Fibroblast of lung (primary cell): Measurements from ENCODE around the gene IGLON5. TPM values are rescaled to one million over a fixed set of nuclear protein-coding genes. Genes with fewer than 3 reads are reported as not detected.

Source experiments
- DNase-seq, 2 donors: peaks; one replicate each; pipeline versions ENCODE4 v3.0.0 to v3.0.0-alpha.2; 2010; ENCODE audit warnings: low read depth in 2 of 2
- H2AFZ ChIP-seq: 2 replicates; pipeline ENCODE4 v1.5.1; 2012; ENCODE audit warnings: low read length, control low read depth, inconsistent platforms
- H3K27ac ChIP-seq: 2 replicates; pipeline ENCODE4 v1.5.1; 2011; ENCODE audit warnings: low read length, control low read depth; ENCODE audit not compliant: insufficient read depth
- H3K27me3 ChIP-seq: 2 replicates; pipeline ENCODE4 v1.5.1; 2011; ENCODE audit warnings: mild to moderate bottlenecking, low read length; ENCODE audit not compliant: control insufficient read depth, insufficient read depth
- H3K36me3 ChIP-seq: 2 replicates; pipeline ENCODE4 v1.5.1; 2011; ENCODE audit warnings: low read length; ENCODE audit not compliant: control insufficient read depth, insufficient read depth
- H3K4me1 ChIP-seq: 2 replicates; pipeline ENCODE4 v1.5.1; 2011; ENCODE audit warnings: low read length; ENCODE audit not compliant: control insufficient read depth, insufficient read depth; ENCODE audit errors: extremely low read depth
- H3K4me2 ChIP-seq: 2 replicates; pipeline ENCODE4 v1.5.1; 2011; ENCODE audit warnings: low read length, control low read depth; ENCODE audit not compliant: insufficient read depth; ENCODE audit errors: extremely low read depth
- H3K4me3 ChIP-seq, 4 experiments: fragments of 200-600 bp in 1 of 4; sonication (generic) in 1 of 4; replicated peaks in 1 of 4; 2 replicates each; pipeline ENCODE4 v1.5.1; 2011 to 2016; ENCODE audit warnings: low read length in 4 of 4, low read depth in 3 of 4, mild to moderate bottlenecking in 3 of 4, control low read depth in 2 of 4, inconsistent platforms in 1 of 4, mixed read lengths in 1 of 4; ENCODE audit not compliant: insufficient read depth in 1 of 4; ENCODE audit errors: control extremely low read depth in 1 of 4
- H3K79me2 ChIP-seq: 2 replicates; pipeline ENCODE4 v1.5.1; 2012; ENCODE audit warnings: mild to moderate bottlenecking, low read length, inconsistent platforms; ENCODE audit not compliant: control insufficient read depth, insufficient read depth
- H3K9ac ChIP-seq: 2 replicates; pipeline ENCODE4 v1.5.1; 2011; ENCODE audit warnings: mild to moderate bottlenecking, low read length, control low read depth; ENCODE audit not compliant: insufficient read depth
- H3K9me3 ChIP-seq: 2 replicates; pipeline ENCODE4 v1.5.1; 2012; ENCODE audit warnings: low read depth, low read length; ENCODE audit not compliant: control insufficient read depth, insufficient read depth
- H4K20me1 ChIP-seq: 2 replicates; pipeline ENCODE4 v1.5.1; 2011; ENCODE audit warnings: low read length; ENCODE audit not compliant: control insufficient read depth, insufficient read depth; ENCODE audit errors: extremely low read depth
- EZH2 ChIP-seq: IDR thresholded peaks from 2 replicates; pipeline ENCODE4 v1.5.1; 2012; ENCODE audit warnings: low read length, control low read depth, mild to moderate bottlenecking; ENCODE audit errors: missing control alignments
- polyA minus RNA-seq: library from RNA; depleted of rRNA, polyadenylated mRNA; stranded (reverse); fragments of >200 nt; gene quantifications from 2 replicates; pipeline ENCODE4 v1.2.3, GENCODE V29; 2011; ENCODE audit warnings: low replicate concordance
- polyA plus RNA-seq, 2 donors: library from polyadenylated mRNA; depleted of rRNA in 1 of 2; stranded (reverse) in 1 of 2; unstranded in 1 of 2; fragments of >200 nt; gene quantifications; 2 replicates each; pipeline ENCODE4 v1.2.1, GENCODE V29; 2011 to 2012; ENCODE audit warnings: missing spikeins in 1 of 2
- total RNA-seq: library from RNA; depleted of rRNA; stranded (reverse); fragments of >200 nt; gene quantifications from 2 replicates; pipeline ENCODE4 v1.2.1, GENCODE V29; 2014
- TF ChIP-seq, protein P1 (sequence below), 2 donors: IDR thresholded peaks in 1 of 2; conservative IDR thresholded peaks in 1 of 2; 1 replicate in 1 of 2; 2 replicates in 1 of 2; pipeline ENCODE4 v1.5.1; 2011 to 2012; ENCODE audit warnings: low read length in 2 of 2, control low read depth in 1 of 2, inconsistent platforms in 1 of 2, low read depth in 1 of 2, mild to moderate bottlenecking in 1 of 2

The IGLON5 gene
- not detected in 2 replicates for total RNA-seq
- not detected in 2 replicates for polyA plus RNA-seq
- polyA plus RNA-seq (2012), result not detected in 2 replicates
- polyA minus RNA-seq, result not detected in 2 replicates

DNA sequence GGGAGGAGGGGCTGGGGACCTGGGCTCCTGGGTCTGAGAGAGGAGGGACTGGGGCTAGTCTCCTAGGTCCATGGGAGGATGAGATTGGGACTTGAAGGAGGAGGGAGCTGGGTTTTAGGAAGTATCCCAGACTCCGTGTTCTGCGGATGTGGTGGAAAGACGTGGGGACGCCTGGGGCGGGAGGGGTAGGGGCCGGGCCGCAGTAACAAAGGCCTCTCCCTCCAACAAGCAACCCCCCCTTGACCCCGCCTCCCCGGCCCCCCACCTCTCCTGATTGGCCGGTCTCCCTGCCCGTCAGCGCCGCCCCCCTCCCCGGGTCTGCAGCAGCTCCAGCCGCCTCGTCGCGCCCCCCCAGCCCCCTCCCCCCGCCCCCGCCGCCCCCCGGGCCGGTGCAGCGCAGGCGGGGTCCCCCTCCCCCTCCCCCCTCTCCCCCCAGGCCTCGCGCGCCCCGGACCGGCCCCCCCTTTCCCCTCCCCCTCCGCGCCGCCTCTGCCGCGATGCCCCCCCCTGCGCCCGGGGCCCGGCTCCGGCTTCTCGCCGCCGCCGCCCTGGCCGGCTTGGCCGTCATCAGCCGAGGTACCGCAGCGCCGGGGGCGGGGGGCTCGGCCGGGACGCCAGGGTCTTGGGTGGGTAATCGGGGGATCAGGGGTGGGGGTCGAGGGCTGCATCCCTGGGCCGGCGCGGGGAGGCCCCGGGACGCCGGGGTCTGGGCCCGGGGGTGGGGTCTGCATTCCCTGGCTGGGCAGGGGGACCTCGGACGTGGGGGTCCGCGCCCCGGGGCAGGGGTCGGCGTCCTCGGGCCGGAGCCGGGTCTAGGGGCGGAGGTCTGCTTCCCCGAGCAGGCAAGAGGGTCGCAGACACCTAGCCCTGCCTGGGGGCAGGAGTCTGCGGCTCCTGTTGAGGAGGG lies at the start of gene IGLON5:
Gene IGLON5 (plus strand): TSS at position 294 of the 907 bp plus-strand sequence. CDS start 204 bp downstream, at position 498.
- no peak for DNase-seq
- Histone ChIP-seq H3K79me2 (no peaks in the 10 kb centered on the region), H4K20me1 (no peaks in the 10 kb centered on the region), H3K4me2 (no peak within 1 kb of the TSS), H3K4me3 (no peak within 1 kb of the TSS), H3K4me1 (no peaks in the 10 kb centered on the region), H3K27ac (no peak within 1 kb of the TSS), H2AFZ (no peak within 1 kb of the TSS), H3K36me3 (no peaks in the 10 kb centered on the region), H3K27me3 (no peaks in the 10 kb centered on the region), H3K9ac (no peak within 1 kb of the TSS), H3K9me3 (no peaks in the 10 kb centered on the region)
- no peak for TF ChIP-seq EZH2
- TF ChIP-seq, protein P1, sequence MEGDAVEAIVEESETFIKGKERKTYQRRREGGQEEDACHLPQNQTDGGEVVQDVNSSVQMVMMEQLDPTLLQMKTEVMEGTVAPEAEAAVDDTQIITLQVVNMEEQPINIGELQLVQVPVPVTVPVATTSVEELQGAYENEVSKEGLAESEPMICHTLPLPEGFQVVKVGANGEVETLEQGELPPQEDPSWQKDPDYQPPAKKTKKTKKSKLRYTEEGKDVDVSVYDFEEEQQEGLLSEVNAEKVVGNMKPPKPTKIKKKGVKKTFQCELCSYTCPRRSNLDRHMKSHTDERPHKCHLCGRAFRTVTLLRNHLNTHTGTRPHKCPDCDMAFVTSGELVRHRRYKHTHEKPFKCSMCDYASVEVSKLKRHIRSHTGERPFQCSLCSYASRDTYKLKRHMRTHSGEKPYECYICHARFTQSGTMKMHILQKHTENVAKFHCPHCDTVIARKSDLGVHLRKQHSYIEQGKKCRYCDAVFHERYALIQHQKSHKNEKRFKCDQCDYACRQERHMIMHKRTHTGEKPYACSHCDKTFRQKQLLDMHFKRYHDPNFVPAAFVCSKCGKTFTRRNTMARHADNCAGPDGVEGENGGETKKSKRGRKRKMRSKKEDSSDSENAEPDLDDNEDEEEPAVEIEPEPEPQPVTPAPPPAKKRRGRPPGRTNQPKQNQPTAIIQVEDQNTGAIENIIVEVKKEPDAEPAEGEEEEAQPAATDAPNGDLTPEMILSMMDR (conservative IDR thresholded peaks at IDR 0.05 in 1 of 2, IDR thresholded peaks at IDR 0.05 in 1 of 2; ENCODE audit: low read depth in 1 of 2, low read length in 2 of 2), result no peak

DNA sequence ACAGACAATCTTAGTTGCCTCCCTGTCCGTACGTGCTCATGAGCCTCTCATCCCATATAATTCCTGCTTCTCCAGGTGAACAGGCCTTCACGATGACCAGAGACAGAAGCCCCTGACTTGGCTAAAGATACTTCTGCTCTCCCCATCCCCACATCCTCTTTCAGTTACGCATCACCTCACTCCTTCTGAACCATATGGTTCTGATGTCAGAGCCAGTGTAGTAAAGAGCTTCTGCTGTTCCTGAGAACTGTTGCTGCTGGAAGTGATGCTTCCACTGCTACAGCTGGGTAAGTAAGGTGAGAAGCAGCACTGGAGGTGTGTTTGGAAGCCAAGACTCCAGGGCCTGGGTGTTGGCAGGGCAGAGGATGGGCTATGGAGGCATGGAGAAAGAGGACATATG lies 47.6 kb upstream of the IGLON5 start:
- Histone ChIP-seq H4K20me1 (no peaks in the 10 kb centered on the region), H3K79me2 (no peaks in the 10 kb centered on the region), H3K27me3 (no peaks in the 10 kb centered on the region), H3K4me1 (no peaks in the 10 kb centered on the region), H2AFZ (no peak overlapping the region), H3K4me2 (no peak overlapping the region), H3K9ac (no peak overlapping the region), H3K27ac (no peak overlapping the region), H3K4me3 (no peak overlapping the region), H3K9me3 (no peaks in the 10 kb centered on the region), H3K36me3 (no peaks in the 10 kb centered on the region)
- DNase-seq, result no peak
- TF ChIP-seq EZH2, result no peak
- TF ChIP-seq, protein P1 (conservative IDR thresholded peaks at IDR 0.05 in 1 of 2, IDR thresholded peaks at IDR 0.05 in 1 of 2; ENCODE audit: low read depth in 1 of 2, low read length in 2 of 2), result no peak

DNA sequence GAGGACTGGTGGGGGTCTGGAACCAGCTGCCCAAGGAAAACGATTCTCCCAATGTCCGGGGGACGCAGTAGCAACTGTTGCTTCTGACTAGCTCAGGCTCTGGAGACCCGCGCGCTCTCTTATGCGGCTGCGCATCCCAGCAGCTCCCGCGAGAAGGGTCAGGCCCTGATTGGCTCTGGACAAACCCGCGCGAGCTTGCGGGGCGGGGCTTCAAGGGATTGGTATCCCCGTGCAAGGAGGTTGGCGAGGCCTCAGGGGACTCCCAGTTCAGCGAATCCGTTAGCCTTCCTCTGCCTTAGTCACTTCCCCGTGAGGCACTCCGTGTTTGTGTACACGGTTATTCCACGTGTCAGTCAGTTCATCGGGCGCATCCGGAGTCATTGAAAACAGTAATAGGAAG lies 40.4 kb upstream of the IGLON5 start:
- Histone ChIP-seq H3K27ac (no peak overlapping the region), H3K4me1 (no peaks in the 10 kb centered on the region), H3K9ac (no peak overlapping the region), H3K36me3 (no peaks in the 10 kb centered on the region), H3K9me3 (no peaks in the 10 kb centered on the region), H3K4me2 (no peak overlapping the region), H2AFZ (no peak overlapping the region), H3K27me3 (no peaks in the 10 kb centered on the region), H4K20me1 (no peaks in the 10 kb centered on the region), H3K4me3 (no peak overlapping the region), H3K79me2 (no peaks in the 10 kb centered on the region)
- no peak for DNase-seq
- TF ChIP-seq EZH2, result no peak
- TF ChIP-seq, protein P1 (conservative IDR thresholded peaks at IDR 0.05 in 1 of 2, IDR thresholded peaks at IDR 0.05 in 1 of 2; ENCODE audit: low read depth in 1 of 2, low read length in 2 of 2), result no peak
